GM10847 (cell line): ENCODE data around the gene SUDS3.

Experiments used
- POLR2A ChIP-seq: IDR thresholded peaks from 2 replicates; pipeline ENCODE4 v1.6.1; 2011; ENCODE audit not compliant: insufficient read length; ENCODE audit errors: extremely low read depth

Gene SUDS3

GRCh38 chr12:118353721-118354120 lies 22.6 kb upstream of the SUDS3 start:
- TF ChIP-seq POLR2A, result no peak

GRCh38 chr12:118354903-118355302 lies 21.5 kb upstream of the SUDS3 start:
- TF ChIP-seq POLR2A, result no peak

GRCh38 chr12:118355843-118356242 lies 20.5 kb upstream of the SUDS3 start:
- TF ChIP-seq POLR2A, result no peak

- TF ChIP-seq POLR2A, result no peak
Measured at GRCh38 chr12:118356809-118357256, 19.5 kb upstream of the SUDS3 start.

- no peak for TF ChIP-seq POLR2A
Measured at GRCh38 chr12:118357257-118358007, 18.9 kb upstream of the SUDS3 start.

- TF ChIP-seq POLR2A, result no peak
Measured at GRCh38 chr12:118358008-118358359, 18.4 kb upstream of the SUDS3 start.

GRCh38 chr12:118358612-118359540 lies 17.5 kb upstream of the SUDS3 start:
- TF ChIP-seq POLR2A, result no peak

GRCh38 chr12:118359541-118359915 lies 16.8 kb upstream of the SUDS3 start:
- TF ChIP-seq POLR2A, result no peak

- TF ChIP-seq POLR2A, result no peak
Measured at GRCh38 chr12:118361092-118361404, 15.3 kb upstream of the SUDS3 start.

- TF ChIP-seq POLR2A, result no peak
Measured at GRCh38 chr12:118361889-118362288, 14.5 kb upstream of the SUDS3 start.

GRCh38 chr12:118368821-118369220 lies 7.5 kb upstream of the SUDS3 start:
- no peak for TF ChIP-seq POLR2A

GRCh38 chr12:118370601-118371000 lies 5.8 kb upstream of the SUDS3 start:
- TF ChIP-seq POLR2A, result no peak

- no peak for TF ChIP-seq POLR2A
Measured at GRCh38 chr12:118371321-118372282, 4.8 kb upstream of the SUDS3 start.

- peak; percentile 89 for TF ChIP-seq POLR2A
Measured at GRCh38 chr12:118372541-118373495, 3.5 kb upstream of the SUDS3 start, which contains the start of gene TAOK3. TAOK3 (minus strand) TSS chr12:118372907; CDS start chr12:118255567, 117,340 bp downstream.
